AG10803 (cell line): ENCODE results near the gene LOXL1.
A peak's percentile ranks its signal among the peaks of the same experiment; 100 is the strongest.

Experiments
- DNase-seq: peaks from one replicate; pipeline ENCODE4 v3.0.0; 2010; ENCODE audit warnings: low read depth
- H3K4me3 ChIP-seq: 2 replicates; pipeline ENCODE4 v1.5.1; 2011; ENCODE audit warnings: mild to moderate bottlenecking, low read length, control low read depth
- TF ChIP-seq, protein P1 (sequence below): conservative IDR thresholded peaks from 2 replicates; pipeline ENCODE4 v1.5.1; 2011; ENCODE audit warnings: mild to moderate bottlenecking, low read length, control low read depth, inconsistent platforms

Gene LOXL1

GRCh38 chr15:73892446-73893226 is 33.6 kb upstream of the LOXL1 start:
- no peak for DNase-seq
- TF ChIP-seq, protein P1, sequence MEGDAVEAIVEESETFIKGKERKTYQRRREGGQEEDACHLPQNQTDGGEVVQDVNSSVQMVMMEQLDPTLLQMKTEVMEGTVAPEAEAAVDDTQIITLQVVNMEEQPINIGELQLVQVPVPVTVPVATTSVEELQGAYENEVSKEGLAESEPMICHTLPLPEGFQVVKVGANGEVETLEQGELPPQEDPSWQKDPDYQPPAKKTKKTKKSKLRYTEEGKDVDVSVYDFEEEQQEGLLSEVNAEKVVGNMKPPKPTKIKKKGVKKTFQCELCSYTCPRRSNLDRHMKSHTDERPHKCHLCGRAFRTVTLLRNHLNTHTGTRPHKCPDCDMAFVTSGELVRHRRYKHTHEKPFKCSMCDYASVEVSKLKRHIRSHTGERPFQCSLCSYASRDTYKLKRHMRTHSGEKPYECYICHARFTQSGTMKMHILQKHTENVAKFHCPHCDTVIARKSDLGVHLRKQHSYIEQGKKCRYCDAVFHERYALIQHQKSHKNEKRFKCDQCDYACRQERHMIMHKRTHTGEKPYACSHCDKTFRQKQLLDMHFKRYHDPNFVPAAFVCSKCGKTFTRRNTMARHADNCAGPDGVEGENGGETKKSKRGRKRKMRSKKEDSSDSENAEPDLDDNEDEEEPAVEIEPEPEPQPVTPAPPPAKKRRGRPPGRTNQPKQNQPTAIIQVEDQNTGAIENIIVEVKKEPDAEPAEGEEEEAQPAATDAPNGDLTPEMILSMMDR, result no peak
- H3K4me3 ChIP-seq, result no peak overlapping the region

DNA sequence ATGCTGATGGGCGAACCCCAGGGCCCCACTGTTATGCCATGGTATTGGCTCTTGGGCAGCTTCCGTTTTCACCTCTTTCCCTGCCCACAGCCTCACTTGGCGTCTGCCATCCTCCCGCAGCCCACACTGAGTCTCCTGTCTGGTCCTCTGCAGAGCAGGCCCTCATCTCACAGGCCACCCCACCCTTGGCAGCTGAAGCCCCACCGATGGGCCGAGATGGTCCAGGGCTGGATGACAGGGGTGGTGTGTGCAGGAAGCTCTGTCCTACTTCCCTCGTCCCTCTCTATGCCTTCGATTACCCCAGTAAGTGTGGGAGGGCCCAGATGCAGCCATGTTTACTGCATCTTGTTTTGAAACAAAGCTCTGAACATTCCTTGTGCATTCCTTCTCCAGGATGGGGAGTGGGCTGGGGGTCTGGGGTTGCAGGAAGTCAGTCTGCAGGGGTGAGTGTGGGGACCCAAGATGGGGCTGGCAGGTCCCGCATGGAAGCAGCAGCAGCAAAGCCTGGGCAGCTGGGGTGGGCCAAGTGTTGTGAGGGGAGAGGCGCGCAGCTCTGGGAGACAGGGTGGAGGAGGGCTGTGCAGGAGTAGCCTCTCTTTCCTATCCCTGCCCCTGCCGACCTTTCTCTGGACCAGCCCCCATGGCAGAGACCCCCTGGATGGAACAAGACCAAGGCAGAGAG is 32.0 kb upstream of the LOXL1 start:
- TF ChIP-seq, protein P1, result no peak
- no peak for DNase-seq
- H3K4me3 ChIP-seq, result no peak overlapping the region

DNA sequence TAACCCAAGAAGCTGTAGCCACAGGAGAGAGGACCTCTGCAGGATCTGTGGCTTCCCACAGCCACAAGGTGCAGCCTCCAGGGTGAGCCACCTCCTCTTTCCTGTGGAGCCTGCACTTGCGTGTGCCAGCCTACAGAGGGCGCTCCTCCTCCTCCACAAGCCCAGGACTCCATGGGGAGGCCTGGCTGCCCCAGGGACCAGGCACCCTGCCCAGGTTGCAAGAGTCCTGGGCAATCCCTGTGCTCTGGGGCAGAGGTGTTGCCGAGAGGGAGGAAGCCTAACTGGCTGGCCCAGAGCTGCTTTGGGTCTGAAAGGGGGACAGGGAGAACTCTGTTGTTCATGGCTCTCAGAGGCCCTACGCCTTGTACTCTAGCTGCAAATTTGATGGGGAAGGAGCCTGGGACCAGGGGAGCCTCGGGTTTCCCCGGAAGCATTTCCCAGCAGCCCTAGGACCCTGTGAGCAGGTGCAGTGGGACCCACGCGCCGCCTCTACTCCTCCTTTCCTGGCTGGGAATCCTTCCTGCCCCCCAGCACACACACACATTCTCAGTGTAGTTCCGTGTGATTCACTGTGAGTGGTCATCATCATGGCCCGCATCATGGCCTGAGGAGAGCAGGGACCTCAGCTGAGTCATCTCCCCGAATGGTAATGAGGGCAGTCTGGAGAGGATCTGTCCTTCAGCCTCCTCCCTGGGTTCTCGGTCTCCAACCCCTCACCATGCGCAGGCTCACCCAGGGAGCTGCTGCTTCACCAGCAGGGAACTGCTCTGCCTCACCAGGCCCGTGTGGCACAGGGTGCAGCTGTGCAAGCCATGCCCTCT is 28.6 kb upstream of the LOXL1 start:
- peak; percentile 83 for DNase-seq
- TF ChIP-seq, protein P1, result peak; percentile 86
- no peak overlapping the region for H3K4me3 ChIP-seq

DNA sequence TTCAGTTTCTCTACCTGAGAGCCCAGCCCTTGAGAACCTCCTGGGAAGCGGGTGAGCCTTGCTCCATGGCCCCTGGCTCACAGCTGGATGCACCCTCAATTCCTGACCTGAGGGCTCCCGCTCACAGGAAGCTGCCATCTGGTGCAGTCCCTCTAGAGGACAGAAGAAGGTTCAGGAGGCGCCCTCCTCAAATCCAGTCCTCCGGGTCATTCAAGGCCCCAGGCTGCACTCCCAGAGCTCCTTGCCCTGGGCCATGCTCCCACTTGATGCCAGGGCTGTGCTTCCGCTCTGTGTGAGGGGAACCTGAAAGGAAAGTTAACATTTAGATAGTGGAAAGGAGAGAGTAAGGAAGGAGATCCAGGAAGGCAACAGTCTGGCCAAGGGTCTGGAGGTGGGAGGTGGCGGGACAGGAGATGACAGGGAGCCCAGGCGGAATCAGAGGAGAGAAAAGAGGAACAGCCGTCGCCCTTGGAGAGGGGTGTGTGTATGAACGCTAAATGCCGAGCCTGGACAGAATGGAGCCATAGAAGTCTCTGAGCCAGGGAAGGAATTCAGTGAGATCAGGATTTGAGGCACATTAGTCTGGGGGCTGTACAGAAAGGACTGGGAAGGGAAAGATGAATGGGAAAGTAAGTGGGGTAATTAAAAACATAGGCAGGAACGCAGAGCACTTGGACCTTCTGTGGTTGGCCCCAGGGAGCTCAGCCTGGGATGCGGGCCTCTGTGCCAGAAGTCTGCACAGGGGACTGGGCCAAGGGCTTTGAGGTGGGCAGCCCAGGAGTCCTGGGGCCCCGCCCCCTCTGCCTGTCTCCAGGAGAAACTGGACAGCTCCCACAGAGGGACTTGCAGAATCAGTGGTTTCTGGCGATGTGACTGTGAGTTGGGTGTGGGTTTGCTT is 26.8 kb upstream of the LOXL1 start:
- DNase-seq, result peak; percentile 63
- TF ChIP-seq, protein P1, result no peak; the same call in 1 of the 2 replicates
- no peak overlapping the region for H3K4me3 ChIP-seq

DNA sequence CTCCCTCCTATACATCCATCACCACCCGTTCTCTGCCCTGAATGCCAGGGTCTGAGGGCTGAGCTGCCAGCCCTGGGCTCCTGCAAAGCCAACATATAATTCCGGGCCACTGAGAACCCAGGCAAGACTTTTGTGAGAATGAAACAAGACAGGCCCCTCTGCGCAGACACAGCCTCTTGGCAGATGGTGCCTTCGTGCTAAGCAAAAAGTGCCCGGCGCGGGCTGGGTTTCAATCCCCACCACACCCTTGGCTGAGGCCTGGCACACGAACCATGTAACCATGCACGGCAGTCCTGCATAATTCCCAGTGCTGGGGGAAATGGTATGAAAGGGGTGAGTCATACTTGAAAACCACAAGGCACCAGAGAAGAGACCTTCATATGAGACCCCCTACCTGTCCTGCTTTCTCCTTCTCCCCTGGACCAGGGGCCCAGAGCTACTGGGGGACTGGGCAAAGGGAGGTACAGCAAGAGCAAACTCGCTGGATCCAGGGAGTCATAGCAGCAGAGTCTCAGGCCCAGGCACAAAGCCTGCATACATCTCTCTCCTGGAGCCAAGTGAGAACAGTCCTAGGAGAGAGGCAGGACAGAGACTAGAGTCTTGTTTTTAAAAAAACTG is 26.1 kb upstream of the LOXL1 start:
- TF ChIP-seq, protein P1, result no peak
- DNase-seq, result peak; percentile 80
- no peak overlapping the region for H3K4me3 ChIP-seq

DNA sequence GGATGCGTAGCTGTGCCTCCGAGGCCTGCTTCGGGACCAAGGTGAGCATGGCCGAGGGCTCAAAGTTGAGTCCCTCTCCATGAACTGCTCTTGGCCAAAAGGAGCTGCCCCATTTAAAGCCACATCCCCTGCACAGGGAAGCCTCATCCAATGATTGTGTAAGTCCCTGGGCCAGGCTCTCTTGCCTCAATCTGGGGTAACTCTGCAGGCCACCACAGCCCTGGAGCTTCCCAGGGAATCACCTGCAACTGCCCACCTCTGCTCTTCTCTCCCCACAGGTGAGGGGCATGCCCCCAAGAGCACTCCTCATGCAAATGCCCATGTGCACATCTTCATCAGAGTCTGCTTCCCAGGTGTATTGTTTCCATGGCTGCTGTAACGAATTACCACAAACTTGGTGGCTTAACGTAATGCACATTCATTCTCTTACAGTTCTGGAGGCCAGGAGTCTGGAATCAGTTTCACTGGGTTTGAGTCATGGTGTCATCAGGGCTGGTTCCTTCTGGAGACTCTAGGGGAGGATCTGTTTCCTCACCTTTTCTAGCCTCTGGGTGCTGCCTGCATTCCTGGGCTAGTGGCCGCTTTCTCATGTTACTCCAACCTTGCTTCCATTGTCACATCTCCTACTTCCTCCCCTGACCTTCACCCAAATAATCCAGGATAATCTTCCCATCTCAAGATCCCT is 25.0 kb upstream of the LOXL1 start:
- H3K4me3 ChIP-seq, result no peak overlapping the region
- TF ChIP-seq, protein P1, result no peak
- DNase-seq, result no peak
